Dedifferentiated amniotic fluid mesenchymal stem cell (primary cell): ENCODE results near the gene SLC6A11.

Source experiments
- DNase-seq: peaks from one replicate; pipeline ENCODE4 v3.0.0-alpha.2; 2016; ENCODE audit errors: extremely low spot score

The SLC6A11 gene

GRCh38 chr3:10981031-10981430 lies 165.0 kb downstream of the SLC6A11 start:
- DNase-seq = no peak

GRCh38 chr3:10981961-10982360 lies 165.9 kb downstream of the SLC6A11 start:
- DNase-seq = no peak

DNA sequence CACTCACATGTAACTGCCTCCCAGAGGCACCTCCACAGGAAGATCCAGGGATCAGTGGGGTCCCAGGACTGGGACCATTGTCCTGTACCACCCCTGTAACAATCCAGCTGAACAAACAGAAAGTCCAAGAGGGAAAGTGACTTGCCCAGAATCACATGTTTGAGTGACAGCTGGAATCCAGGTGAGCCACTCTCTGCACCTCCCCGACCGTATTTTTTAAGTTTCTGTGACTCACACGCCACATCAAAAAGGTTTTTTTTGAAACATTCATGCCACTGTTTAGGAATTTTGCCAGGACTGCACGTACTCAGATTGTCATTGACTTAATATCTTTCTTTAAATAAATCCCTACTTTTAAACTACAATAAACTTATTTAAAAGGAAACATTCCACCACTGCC lies 166.8 kb downstream of the SLC6A11 start:
- DNase-seq = no peak

- DNase-seq = no peak
Observed at GRCh38 chr3:10983219-10983916, 167.3 kb downstream of the SLC6A11 start.

- DNase-seq = no peak
Observed at GRCh38 chr3:10984371-10984896, 168.4 kb downstream of the SLC6A11 start.

DNA sequence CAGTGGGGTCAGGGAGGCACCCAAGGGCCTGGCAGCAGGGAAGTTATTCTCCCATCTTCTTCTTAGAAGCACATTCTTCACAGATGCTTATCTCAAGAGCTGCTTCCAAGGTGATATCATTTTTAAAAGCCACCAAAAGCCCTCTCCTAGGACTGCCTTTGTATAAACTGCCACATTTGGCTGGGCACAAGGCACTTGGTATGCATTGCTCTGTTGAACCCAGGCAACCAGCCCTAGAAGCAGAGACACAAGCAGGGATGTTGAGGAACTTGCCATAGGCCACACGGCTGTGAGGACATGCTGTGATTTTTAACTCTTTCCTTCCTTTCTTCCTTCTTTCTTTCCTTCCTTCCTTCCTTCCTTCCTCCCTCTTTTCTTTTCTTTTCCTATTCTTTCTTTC lies 169.2 kb downstream of the SLC6A11 start:
- no peak for DNase-seq

DNA sequence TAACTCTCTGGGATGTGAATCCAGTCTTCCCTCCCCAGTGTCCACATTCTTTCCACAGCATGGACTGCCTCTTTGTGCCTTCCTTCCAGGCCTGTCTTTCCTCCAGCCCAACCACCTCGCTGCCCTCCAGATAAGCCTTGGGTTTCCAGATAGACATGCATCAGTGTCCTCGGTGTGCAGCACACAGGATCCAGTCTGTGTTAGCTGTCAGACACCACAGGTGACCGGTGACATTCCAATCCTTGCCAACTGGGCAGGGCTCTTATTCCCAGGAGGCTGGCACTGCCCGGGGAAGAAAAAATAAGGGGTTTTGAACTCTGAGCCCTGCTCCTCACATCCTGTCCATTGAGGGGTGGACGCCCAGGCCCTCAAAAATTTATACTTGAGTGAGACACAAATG lies 170.6 kb downstream of the SLC6A11 start:
- DNase-seq = no peak

- DNase-seq = no peak
Observed at GRCh38 chr3:10988001-10988665, 172.1 kb downstream of the SLC6A11 start.

DNA sequence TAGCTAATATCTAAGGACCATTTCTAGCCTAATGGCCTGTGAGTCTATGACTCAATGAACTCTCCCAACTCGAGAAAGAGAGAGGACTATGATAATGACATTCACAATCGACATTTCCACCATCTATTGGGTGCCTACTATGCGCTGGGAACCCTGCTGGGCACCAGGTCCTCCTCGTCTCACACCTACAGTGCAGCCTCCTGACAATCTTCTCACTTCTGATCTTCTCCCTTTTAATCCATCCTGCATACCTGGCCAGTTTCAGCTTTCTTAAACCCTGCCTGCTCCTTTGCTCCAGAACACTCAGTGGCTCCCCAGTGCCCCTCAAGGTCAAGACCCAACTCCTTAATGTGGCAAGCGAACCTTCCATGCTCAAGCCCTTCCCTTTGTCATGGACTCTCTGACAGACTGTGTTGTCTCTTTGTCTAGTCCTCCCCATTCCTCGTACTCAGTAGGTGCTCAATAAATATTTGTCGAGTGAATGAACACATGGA lies 173.0 kb downstream of the SLC6A11 start:
- no peak for DNase-seq
